K562 treated with DMSO at 1 percent for 48 hours (cell line): ENCODE results near the gene HSPBP1. TPM values are rescaled to one million over a fixed set of nuclear protein-coding genes. Genes with fewer than 3 reads are reported as not detected.

Experiments used
- total RNA-seq: library from RNA; unstranded; fragments of 300-600 nt; gene quantifications from 2 replicates; pipeline ENCODE4 v1.2.3, GENCODE V29; 2022; ENCODE audit warnings: low replicate concordance; ENCODE audit errors: extremely low read depth

The HSPBP1 gene
- total RNA-seq, result not detected in 2 replicates

GRCh38 chr19:55279770-55280643 is at the start of gene HSPBP1:
Gene HSPBP1 (minus strand): TSS chr19:55280110. CDS start chr19:55279608, 502 bp downstream.

GRCh38 chr19:55325172-55325571 is 45.3 kb upstream of the HSPBP1 start, which contains the start of gene TMEM150B:
Gene TMEM150B (minus strand): TSS chr19:55325341. CDS start chr19:55321036, 4,305 bp downstream.

GRCh38 chr19:55283548-55284377 is 3.9 kb upstream of the HSPBP1 start, which contains the start of gene BRSK1:
Gene BRSK1 (plus strand): TSS chr19:55283997. CDS start chr19:55284443, 446 bp downstream.

GRCh38 chr19:55258828-55259539 is 20.9 kb downstream of the HSPBP1 start, which contains the start of gene PPP6R1:
Gene PPP6R1 (minus strand): TSS chr19:55259017. CDS start chr19:55247103, 11,914 bp downstream.

GRCh38 chr19:55228403-55229031 is 51.4 kb downstream of the HSPBP1 start, which contains the start of gene TMEM86B:
Gene TMEM86B (minus strand): TSS chr19:55228763. CDS start chr19:55228741, 22 bp downstream.

Other genes with a start within 250 kb of the HSPBP1 start
- gene GP6, start 241.8 kb downstream of the HSPBP1 start, total RNA-seq, result not detected in 2 replicates
- gene RDH13, start 217.0 kb downstream of the HSPBP1 start, total RNA-seq, result not detected in 2 replicates
- not detected in 2 replicates for gene EPS8L1, start 204.2 kb downstream of the HSPBP1 start, total RNA-seq
- not detected in 2 replicates for gene PPP1R12C, start 162.5 kb downstream of the HSPBP1 start, total RNA-seq
- gene TNNT1, start 130.9 kb downstream of the HSPBP1 start, total RNA-seq, result not detected in 2 replicates
- not detected in 2 replicates for gene TNNI3, start 122.4 kb downstream of the HSPBP1 start, total RNA-seq
- not detected in 2 replicates for gene DNAAF3, start 113.5 kb downstream of the HSPBP1 start, total RNA-seq
- not detected in 2 replicates for gene SYT5, start 99.8 kb downstream of the HSPBP1 start, total RNA-seq
- not detected in 2 replicates for gene PTPRH, start 70.6 kb downstream of the HSPBP1 start, total RNA-seq
- gene TMEM86B, start 51.3 kb downstream of the HSPBP1 start, total RNA-seq, result not detected in 2 replicates
- 133 TPM in 1 of 2 replicates, not detected in the other for gene PPP6R1, start 21.1 kb downstream of the HSPBP1 start, total RNA-seq
- not detected in 2 replicates for gene BRSK1, start 3.9 kb upstream of the HSPBP1 start, total RNA-seq
- not detected in 2 replicates for gene TMEM150B, start 45.2 kb upstream of the HSPBP1 start, total RNA-seq
- not detected in 2 replicates for gene KMT5C, start 59.8 kb upstream of the HSPBP1 start, total RNA-seq
- gene COX6B2, start 74.6 kb upstream of the HSPBP1 start, total RNA-seq, result not detected in 2 replicates
- gene GARIN5B, start 83.2 kb upstream of the HSPBP1 start, total RNA-seq, result not detected in 2 replicates
- not detected in 2 replicates for gene IL11, start 90.4 kb upstream of the HSPBP1 start, total RNA-seq
- not detected in 2 replicates for gene TMEM190, start 96.7 kb upstream of the HSPBP1 start, total RNA-seq
- not detected in 2 replicates for gene TMEM238, start 104.2 kb upstream of the HSPBP1 start, total RNA-seq
- 4,209 and 5,908 TPM in 2 replicates for gene RPL28, start 105.8 kb upstream of the HSPBP1 start, total RNA-seq
- 2,967 TPM in 1 of 2 replicates, not detected in the other for gene UBE2S, start 127.7 kb upstream of the HSPBP1 start, total RNA-seq
- not detected in 2 replicates for gene SHISA7, start 163.2 kb upstream of the HSPBP1 start, total RNA-seq
- gene ISOC2, start 181.5 kb upstream of the HSPBP1 start, total RNA-seq, result not detected in 2 replicates
- not detected in 2 replicates for gene C19orf85, start 184.6 kb upstream of the HSPBP1 start, total RNA-seq
- gene ZNF628, start 196.5 kb upstream of the HSPBP1 start, total RNA-seq, result not detected in 2 replicates
- not detected in 2 replicates for gene NAT14, start 205.1 kb upstream of the HSPBP1 start, total RNA-seq
- not detected in 2 replicates for gene SSC5D, start 208.3 kb upstream of the HSPBP1 start, total RNA-seq